Fibroblast of pulmonary artery (primary cell): Measurements from ENCODE around the gene KLF15.

Source experiments
- DNase-seq: peaks from one replicate; pipeline ENCODE4 v3.0.0-alpha.2; 2010; ENCODE audit warnings: low read depth
- H3K4me3 ChIP-seq: replicated peaks from 2 replicates; pipeline ENCODE4 v1.5.1; 2011; ENCODE audit warnings: low read depth, mild to moderate bottlenecking, control low read depth, low read length, moderate library complexity
- TF ChIP-seq, protein P1 (sequence below): IDR thresholded peaks from 2 replicates; pipeline ENCODE4 v1.5.1; 2011; ENCODE audit warnings: mild to moderate bottlenecking, control low read depth, low read length, inconsistent platforms; ENCODE audit errors: missing control alignments

KLF15 gene

DNA sequence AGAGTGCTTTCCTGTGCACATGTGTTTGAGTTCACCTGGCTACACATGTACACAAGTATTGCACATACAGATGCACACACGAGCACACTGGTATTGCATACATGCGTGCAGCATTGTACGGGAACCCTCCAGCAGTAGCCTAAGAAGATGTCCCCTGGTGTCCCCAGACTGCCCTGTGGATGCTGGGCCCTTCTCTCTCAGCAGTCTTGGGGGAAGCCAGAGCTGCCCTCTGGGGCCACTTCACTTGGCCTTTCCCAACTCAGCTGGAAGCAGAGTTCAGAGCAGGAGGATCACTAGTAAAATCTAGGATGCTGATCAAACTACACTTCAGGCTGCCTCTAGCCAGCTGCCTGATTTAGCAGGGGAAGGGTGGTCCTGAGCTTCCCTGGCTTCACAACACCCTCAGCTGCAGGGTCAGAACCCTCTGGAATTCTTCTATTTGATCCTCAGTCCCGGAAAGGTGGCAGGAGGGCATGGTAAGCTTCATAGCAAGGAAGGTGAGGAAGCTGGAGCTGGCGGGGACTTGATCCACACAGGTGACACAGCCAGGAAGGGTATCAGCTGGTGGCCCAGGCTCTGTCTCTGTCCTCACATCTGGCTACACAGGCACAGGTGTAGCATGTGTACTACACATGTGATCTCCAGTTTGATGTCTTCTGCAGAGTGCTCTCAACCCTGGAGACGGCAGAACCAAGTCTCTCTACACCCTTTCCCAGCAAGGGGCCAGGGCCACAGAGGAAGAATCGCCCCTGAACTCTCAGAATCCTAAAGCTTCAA is 36.5 kb downstream of the KLF15 start:
- no peak for DNase-seq
- no peak overlapping the region for H3K4me3 ChIP-seq
- TF ChIP-seq, protein P1, sequence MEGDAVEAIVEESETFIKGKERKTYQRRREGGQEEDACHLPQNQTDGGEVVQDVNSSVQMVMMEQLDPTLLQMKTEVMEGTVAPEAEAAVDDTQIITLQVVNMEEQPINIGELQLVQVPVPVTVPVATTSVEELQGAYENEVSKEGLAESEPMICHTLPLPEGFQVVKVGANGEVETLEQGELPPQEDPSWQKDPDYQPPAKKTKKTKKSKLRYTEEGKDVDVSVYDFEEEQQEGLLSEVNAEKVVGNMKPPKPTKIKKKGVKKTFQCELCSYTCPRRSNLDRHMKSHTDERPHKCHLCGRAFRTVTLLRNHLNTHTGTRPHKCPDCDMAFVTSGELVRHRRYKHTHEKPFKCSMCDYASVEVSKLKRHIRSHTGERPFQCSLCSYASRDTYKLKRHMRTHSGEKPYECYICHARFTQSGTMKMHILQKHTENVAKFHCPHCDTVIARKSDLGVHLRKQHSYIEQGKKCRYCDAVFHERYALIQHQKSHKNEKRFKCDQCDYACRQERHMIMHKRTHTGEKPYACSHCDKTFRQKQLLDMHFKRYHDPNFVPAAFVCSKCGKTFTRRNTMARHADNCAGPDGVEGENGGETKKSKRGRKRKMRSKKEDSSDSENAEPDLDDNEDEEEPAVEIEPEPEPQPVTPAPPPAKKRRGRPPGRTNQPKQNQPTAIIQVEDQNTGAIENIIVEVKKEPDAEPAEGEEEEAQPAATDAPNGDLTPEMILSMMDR = no peak

DNA sequence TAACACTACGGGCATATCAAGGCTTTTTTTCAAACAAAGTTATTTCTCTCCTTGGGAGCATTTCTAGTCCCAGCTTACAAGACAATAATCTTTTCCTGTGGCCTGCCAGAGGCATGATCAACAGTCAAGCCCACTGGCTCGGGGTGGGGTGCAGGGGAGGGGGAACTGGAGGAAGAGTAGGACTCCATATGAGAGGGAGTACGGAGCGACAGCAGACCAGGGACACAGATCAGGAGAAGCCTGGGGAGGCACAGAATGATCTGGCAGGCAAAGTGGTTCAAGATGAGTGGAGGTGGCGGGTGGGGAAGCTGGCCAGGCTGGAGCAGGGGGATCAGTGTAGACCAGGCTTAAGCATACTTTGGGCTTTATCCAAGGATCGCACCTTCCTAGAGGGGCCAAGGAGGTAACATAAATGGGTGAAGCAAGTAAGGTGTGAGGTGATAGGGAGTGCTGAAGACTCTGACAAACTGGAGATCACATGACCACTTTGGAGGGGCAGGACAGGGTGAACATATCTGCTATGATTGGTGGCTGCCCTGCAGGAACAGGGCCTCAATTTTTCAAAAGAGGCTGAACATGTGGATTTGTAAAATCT is 37.4 kb downstream of the KLF15 start:
- TF ChIP-seq, protein P1 = no peak
- no peak overlapping the region for H3K4me3 ChIP-seq
- no peak for DNase-seq

DNA sequence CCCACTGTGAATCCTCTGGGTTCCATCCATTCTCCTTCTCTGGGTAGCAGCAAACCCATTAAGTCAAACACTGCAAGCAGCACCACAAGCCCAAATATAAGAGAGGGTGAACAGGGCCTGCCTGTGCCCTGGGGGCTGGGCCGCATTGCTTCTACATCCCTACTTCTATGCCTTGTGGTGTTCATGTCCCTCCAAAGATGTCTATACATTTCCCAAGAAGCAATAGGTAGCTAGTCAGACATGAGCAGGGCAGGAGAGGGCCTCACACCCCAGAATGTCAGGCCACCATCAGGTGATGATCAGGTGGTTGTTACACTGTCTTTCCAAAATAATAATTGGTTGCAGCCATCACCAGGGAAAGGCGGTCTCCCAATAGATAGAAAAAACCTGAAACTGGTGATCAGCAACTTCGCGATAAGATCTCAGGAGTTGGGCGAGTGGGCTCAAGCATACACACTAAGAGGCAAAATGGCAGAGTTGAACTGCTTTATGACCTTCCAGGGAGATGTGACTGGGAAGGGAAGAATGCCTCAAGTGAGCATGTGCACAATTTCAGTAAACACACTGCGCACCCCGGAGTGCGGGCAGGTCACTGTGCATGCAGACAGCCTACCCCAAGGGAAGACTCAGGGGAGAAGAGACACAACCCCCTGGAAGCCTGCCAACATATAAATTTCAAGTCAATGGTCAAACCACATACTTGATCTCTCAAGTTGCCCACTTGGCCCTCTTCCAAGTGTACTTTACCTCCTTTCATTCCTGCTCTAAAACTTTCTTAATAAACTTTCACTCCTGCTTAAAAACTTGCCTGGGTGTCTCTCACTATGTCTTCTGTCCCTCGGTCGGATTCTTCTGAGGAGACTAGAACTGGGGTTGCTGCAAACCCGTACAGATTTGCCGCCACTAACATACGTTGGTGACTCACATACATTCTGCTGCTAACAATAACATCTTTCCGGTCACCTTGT is 39.9 kb downstream of the KLF15 start:
- TF ChIP-seq, protein P1 = no peak
- no peak overlapping the region for H3K4me3 ChIP-seq
- DNase-seq = no peak

DNA sequence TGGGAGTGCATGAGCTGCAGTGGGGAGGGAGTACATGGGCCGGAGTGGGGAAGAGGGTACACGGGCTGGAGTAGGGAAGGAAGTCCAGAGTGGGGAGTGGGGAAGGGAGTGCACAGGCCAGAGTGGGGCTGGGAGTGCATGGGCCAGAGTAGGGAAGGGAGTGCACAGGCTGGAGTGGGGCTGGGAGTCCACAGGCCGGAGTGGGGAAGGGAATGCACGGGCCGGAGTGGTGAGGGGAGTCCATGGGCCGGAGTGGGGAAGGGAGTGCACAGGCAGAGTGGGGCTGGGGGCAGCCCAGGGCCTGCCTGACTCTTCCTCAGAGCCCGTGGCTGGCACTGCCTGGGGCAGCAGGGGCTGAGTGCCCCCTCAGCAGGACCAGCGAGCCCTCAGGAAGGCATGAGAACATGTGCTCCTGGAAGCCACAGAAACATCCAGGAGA is 40.7 kb downstream of the KLF15 start:
- TF ChIP-seq, protein P1 = no peak
- no peak for DNase-seq
- H3K4me3 ChIP-seq = no peak overlapping the region

DNA sequence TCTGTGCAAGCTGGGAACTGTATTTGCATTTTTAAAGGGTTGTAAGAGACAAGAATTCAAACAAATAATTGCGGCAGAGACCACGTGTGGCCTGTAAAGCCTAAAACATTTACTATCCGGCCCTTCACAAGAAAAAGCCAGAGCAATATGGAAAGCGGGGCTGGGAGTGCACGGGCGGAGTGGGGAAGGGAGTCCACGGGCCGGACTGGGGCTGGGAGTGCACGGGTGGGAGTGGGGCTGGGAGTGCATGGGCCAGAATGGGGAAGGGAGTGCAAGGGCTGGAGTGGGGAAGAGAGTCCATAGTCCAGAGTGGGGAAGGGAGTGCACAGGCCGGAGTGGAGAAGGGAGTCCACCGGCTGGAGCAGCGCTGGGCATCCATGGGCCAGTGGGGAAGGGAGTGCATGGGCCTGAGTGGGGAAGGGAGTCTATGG is 41.2 kb downstream of the KLF15 start:
- DNase-seq = no peak
- TF ChIP-seq, protein P1 = no peak
- no peak overlapping the region for H3K4me3 ChIP-seq

DNA sequence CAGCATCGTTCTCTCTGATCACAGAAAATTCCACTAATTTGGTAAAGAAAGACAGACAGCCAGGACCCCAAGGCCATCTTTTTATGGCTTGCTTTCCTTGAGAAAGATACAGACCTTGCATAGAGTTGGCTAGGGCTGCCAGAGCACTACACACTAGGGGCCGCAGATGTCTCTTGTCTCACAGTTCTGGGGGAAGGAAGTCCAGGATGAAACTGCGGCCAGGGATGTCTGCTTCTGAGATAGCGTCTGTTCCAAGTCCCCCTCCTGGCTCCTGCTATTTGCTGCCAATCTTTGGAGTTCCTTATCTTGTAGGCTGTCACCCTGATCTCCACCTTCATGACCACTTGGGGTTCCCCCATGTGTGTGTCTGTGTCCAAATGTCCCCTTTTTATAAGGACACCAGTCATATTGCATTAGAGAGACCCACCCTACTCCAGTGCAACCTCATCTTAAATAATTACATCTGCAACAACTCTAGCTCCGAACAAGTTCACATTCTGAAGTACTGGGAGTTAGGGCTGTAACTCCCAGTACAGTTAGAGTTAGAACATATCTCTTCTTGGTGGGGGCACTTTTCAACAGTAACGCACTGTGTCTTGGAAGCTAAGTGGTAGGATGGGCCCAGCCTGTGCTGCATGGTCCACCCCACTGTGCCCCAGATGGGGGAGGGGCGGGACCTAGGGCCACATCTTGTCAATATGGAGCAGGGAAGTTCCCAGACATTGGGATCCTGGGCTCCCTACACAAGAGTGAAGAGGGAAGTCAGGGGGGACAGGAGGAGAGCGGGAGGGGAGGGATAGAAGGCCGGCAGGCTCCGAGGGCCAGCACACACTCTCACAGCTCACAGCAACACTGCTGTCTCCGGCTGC is 42.2 kb downstream of the KLF15 start:
- TF ChIP-seq, protein P1 = no peak
- DNase-seq = no peak

More for the DNA sequence above, 42.2 kb downstream of the KLF15 start:
- no peak overlapping the region for H3K4me3 ChIP-seq
